ENCODE data around the gene SYNPO. TPM values are rescaled to one million over a fixed set of nuclear protein-coding genes. Genes with fewer than 3 reads are reported as not detected.

The SYNPO gene
- total and polyA plus RNA-seq, 2 donors from 2014 or later, result 46.3 to 87.6 TPM

DNA sequence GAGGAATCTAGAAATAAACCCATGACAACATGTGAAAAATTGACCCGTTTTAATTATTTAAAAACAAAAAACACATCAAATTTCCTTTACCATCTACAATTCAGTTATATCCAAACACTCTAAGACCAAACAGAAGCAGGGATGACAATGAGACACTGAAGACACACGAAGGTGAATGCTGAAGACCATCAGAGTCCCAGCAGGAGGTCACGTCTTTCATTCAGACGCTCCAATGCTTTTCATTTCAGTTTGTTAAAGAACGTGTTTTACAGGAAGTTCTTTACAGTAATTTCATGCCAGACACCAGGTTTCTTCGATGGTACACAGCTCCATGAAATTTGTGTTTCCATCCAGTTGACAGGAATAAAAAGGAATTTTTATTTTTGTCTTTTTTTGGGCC lies 50.3 kb downstream of the SYNPO start:
- H3K27ac ChIP-seq (ENCODE audit: low read depth in 2 of 2, low read length in 2 of 2), result no peak overlapping the region
- no peaks in the 10 kb centered on the region for H3K4me1 ChIP-seq (ENCODE audit: control insufficient read depth in 2 of 3, insufficient read depth in 2 of 3, low read depth in 1 of 3, low read length in 3 of 3)
- no peak for FAIRE-seq
- H3K36me3 ChIP-seq (ENCODE audit: control insufficient read depth in 2 of 3, insufficient read depth in 3 of 3, low read length in 3 of 3), result peaks cover 17 to 51% (median 45%) of the 10 kb centered on the region in 3 donors
- H3K27me3 ChIP-seq (ENCODE audit: control insufficient read depth, insufficient read depth, low read length), result no peaks in the 10 kb centered on the region
- no peak for DNase-seq
- intact Hi-C loops (cut with DNase I), result no loop called here
- H3K9me3 ChIP-seq (ENCODE audit: control insufficient read depth in 2 of 3, insufficient read depth in 1 of 3, low read length in 3 of 3), result no peaks in the 10 kb centered on the region
- TF ChIP-seq, protein P1, sequence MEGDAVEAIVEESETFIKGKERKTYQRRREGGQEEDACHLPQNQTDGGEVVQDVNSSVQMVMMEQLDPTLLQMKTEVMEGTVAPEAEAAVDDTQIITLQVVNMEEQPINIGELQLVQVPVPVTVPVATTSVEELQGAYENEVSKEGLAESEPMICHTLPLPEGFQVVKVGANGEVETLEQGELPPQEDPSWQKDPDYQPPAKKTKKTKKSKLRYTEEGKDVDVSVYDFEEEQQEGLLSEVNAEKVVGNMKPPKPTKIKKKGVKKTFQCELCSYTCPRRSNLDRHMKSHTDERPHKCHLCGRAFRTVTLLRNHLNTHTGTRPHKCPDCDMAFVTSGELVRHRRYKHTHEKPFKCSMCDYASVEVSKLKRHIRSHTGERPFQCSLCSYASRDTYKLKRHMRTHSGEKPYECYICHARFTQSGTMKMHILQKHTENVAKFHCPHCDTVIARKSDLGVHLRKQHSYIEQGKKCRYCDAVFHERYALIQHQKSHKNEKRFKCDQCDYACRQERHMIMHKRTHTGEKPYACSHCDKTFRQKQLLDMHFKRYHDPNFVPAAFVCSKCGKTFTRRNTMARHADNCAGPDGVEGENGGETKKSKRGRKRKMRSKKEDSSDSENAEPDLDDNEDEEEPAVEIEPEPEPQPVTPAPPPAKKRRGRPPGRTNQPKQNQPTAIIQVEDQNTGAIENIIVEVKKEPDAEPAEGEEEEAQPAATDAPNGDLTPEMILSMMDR (IDR thresholded peaks at IDR 0.05; ENCODE audit: borderline replicate concordance, extremely low read depth, insufficient read depth), result no peak
- no peak overlapping the region for H3K9ac ChIP-seq (ENCODE audit: low read length in 3 of 3)
- no peak overlapping the region for H3K4me3 ChIP-seq (ENCODE audit: low read length in 3 of 3)

DNA sequence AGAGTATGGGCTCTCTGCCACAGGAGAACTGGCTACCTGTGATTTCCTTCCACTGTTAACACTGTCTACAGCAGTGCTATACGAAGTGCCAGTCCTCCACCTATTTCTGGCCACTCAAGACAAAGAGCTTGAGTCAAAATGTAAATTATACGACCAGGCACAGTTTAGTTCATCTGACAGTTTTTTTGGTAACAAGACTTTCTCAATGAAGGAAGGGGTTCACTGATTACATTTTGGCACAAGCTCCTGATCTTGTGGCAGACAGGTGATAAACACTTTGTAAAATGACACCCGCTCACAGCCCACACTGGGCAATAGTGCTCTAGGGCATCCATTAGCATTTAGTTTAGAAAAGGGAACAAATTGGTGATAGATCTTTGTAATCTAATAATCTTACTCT lies 51.8 kb downstream of the SYNPO start:
- DNase-seq (no peak), FAIRE-seq (no peak)
- intact Hi-C loops (cut with DNase I), result no loop called here
- H3K27me3 ChIP-seq (ENCODE audit: control insufficient read depth, insufficient read depth, low read length), result no peaks in the 10 kb centered on the region
- H3K9ac ChIP-seq (ENCODE audit: low read length in 3 of 3), result no peak overlapping the region
- TF ChIP-seq, protein P1 (IDR thresholded peaks at IDR 0.05; ENCODE audit: borderline replicate concordance, extremely low read depth, insufficient read depth), result no peak
- H3K9me3 ChIP-seq (ENCODE audit: control insufficient read depth in 2 of 3, insufficient read depth in 1 of 3, low read length in 3 of 3), result no peaks in the 10 kb centered on the region
- no peak overlapping the region for H3K4me3 ChIP-seq (ENCODE audit: low read length in 3 of 3)
- H3K27ac ChIP-seq (ENCODE audit: low read depth in 2 of 2, low read length in 2 of 2), result no peak overlapping the region
- H3K36me3 ChIP-seq (ENCODE audit: control insufficient read depth in 2 of 3, insufficient read depth in 3 of 3, low read length in 3 of 3), result peaks cover 17 to 65% (median 54%) of the 10 kb centered on the region in 3 donors
- H3K4me1 ChIP-seq (ENCODE audit: control insufficient read depth in 2 of 3, insufficient read depth in 2 of 3, low read depth in 1 of 3, low read length in 3 of 3), result no peaks in the 10 kb centered on the region

DNA sequence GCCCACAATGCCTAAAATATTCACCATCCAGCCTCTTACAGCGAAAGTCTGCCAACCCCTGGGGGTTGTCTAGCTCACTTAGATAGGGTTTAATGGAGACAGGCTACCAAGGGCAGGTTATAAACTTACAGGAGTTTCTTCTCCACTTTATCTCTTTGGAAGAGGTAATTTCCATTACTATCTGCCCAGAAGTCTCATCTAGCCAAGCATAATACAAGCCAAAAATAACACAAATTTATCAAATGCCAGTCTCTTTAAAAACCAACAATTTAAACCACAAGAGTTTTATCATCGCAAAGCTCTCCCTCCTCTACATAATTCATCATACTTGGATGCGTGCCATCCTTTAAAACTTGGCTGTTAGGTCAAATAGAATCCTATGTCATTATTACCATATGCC lies 54.2 kb downstream of the SYNPO start:
- peaks cover 20 to 76% (median 58%) of the 10 kb centered on the region in 3 donors for H3K36me3 ChIP-seq (ENCODE audit: control insufficient read depth in 2 of 3, insufficient read depth in 3 of 3, low read length in 3 of 3)
- intact Hi-C loops (cut with DNase I), result no loop called here

More for the DNA sequence above, 54.2 kb downstream of the SYNPO start:
- no peak for DNase-seq
- no peak overlapping the region for H3K4me3 ChIP-seq (ENCODE audit: low read length in 3 of 3)
- FAIRE-seq, result no peak
- H3K9ac ChIP-seq (ENCODE audit: low read length in 3 of 3), result no peak overlapping the region
- H3K27me3 ChIP-seq (ENCODE audit: control insufficient read depth, insufficient read depth, low read length), result no peaks in the 10 kb centered on the region
- no peaks in the 10 kb centered on the region for H3K9me3 ChIP-seq (ENCODE audit: control insufficient read depth in 2 of 3, insufficient read depth in 1 of 3, low read length in 3 of 3)
- TF ChIP-seq, protein P1 (IDR thresholded peaks at IDR 0.05; ENCODE audit: borderline replicate concordance, extremely low read depth, insufficient read depth), result no peak
- H3K4me1 ChIP-seq (ENCODE audit: control insufficient read depth in 2 of 3, insufficient read depth in 2 of 3, low read depth in 1 of 3, low read length in 3 of 3), result peaks cover 0 to 6% (median 4%) of the 10 kb centered on the region in 3 donors
- no peak overlapping the region for H3K27ac ChIP-seq (ENCODE audit: low read depth in 2 of 2, low read length in 2 of 2)
